SH-SY5Y (cell line): ENCODE results near the gene BAG1.

Experiments
- GATA2 ChIP-seq: IDR thresholded peaks from 2 replicates; pipeline ENCODE4 v1.6.1; 2011; ENCODE audit warnings: mild to moderate bottlenecking, low read depth, low read length
- GATA3 ChIP-seq: IDR thresholded peaks from 2 replicates; pipeline ENCODE4 v1.6.1; 2011; ENCODE audit warnings: low read depth, mild to moderate bottlenecking, low read length, moderate library complexity

- TF ChIP-seq GATA3 = no peak
- TF ChIP-seq GATA2 = no peak
Observed at GRCh38 chr9:33227741-33228140, 36.8 kb downstream of the BAG1 start.
